SK-N-SH treated with all-trans-retinoic acid at 6 μM for 48 hours (cell line): ENCODE data around the gene LECT2.

Experiments
- ATAC-seq: fragments of 200-7000 bp; cut with Tn5 transposase; 3 replicates; pipeline ENCODE4 v1.9.1; 2020; ENCODE audit warnings: mild to moderate bottlenecking, moderate library complexity
- ARNTL ChIP-seq: fragments of 450-650 bp; formaldehyde crosslinking; IDR thresholded peaks from 2 replicates; pipeline ENCODE4 v1.5.0; 2020; ENCODE audit warnings: low read depth, mild to moderate bottlenecking, moderate library complexity, borderline replicate concordance
- BACH2 ChIP-seq: fragments of 250-450 bp; sonication (Bioruptor Pico); IDR thresholded peaks from 2 replicates; pipeline ENCODE4 v1.9.0; 2021; ENCODE audit warnings: mild to moderate bottlenecking, borderline replicate concordance
- CREB5 ChIP-seq: fragments of 250-450 bp; sonication (Bioruptor Pico); IDR thresholded peaks from 2 replicates; pipeline ENCODE4 v1.5.1; 2020; ENCODE audit warnings: low read depth, mild to moderate bottlenecking, moderate library complexity
- CSDC2 ChIP-seq: fragments of 250-450 bp; sonication (Bioruptor Pico); IDR thresholded peaks from 2 replicates; pipeline ENCODE4 v1.5.0; 2020; ENCODE audit warnings: mild to moderate bottlenecking, moderate library complexity
- CSRNP3 ChIP-seq: fragments of 250-450 bp; sonication (Bioruptor Pico); IDR thresholded peaks from 2 replicates; pipeline ENCODE4 v1.5.1; 2021; ENCODE audit warnings: mild to moderate bottlenecking, moderate library complexity
- ESRRG ChIP-seq: fragments of 250-450 bp; sonication (Bioruptor Pico); IDR thresholded peaks from 2 replicates; pipeline ENCODE4 v1.6.1; 2021; ENCODE audit warnings: mild to moderate bottlenecking
- GLIS3 ChIP-seq: fragments of 250-450 bp; sonication (Bioruptor Pico); IDR thresholded peaks from 2 replicates; pipeline ENCODE4 v1.5.0; 2020; ENCODE audit warnings: mild to moderate bottlenecking, moderate library complexity
- PATZ1 ChIP-seq: fragments of 250-450 bp; sonication (Bioruptor Pico); IDR thresholded peaks from 2 replicates; pipeline ENCODE4 v1.8.0; 2020; ENCODE audit warnings: mild to moderate bottlenecking, moderate library complexity, borderline replicate concordance
- POU6F1 ChIP-seq: fragments of 250-450 bp; sonication (Bioruptor Pico); IDR thresholded peaks from 2 replicates; pipeline ENCODE4 v1.8.0; 2021; ENCODE audit warnings: low read depth, mild to moderate bottlenecking, moderate library complexity, borderline replicate concordance
- PPARA ChIP-seq: fragments of 250-450 bp; sonication (Bioruptor Pico); IDR thresholded peaks from 2 replicates; pipeline ENCODE4 v1.5.0; 2020; ENCODE audit warnings: mild to moderate bottlenecking, borderline replicate concordance
- RARB ChIP-seq: fragments of 250-450 bp; sonication (Bioruptor Pico); IDR thresholded peaks from 2 replicates; pipeline ENCODE4 v1.8.0; 2021; ENCODE audit warnings: mild to moderate bottlenecking, moderate library complexity
- SNAI2 ChIP-seq: fragments of 250-450 bp; sonication (Bioruptor Pico); IDR thresholded peaks from 2 replicates; pipeline ENCODE4 v1.5.0; 2020; ENCODE audit warnings: mild to moderate bottlenecking, moderate library complexity
- TCF4 ChIP-seq: fragments of 250-450 bp; sonication (Bioruptor Pico); IDR thresholded peaks from 2 replicates; pipeline ENCODE4 v1.8.0; 2021; ENCODE audit warnings: mild to moderate bottlenecking, moderate library complexity, borderline replicate concordance
- TOX ChIP-seq: fragments of 250-450 bp; sonication (Bioruptor Pico); IDR thresholded peaks from 2 replicates; pipeline ENCODE4 v1.8.0; 2021; ENCODE audit warnings: mild to moderate bottlenecking, moderate library complexity, borderline replicate concordance
- TSHZ2 ChIP-seq: fragments of 250-450 bp; sonication (Bioruptor Pico); IDR thresholded peaks from 2 replicates; pipeline ENCODE4 v1.5.0; 2020; ENCODE audit warnings: mild to moderate bottlenecking, moderate library complexity
- ZC3H10 ChIP-seq: fragments of 250-450 bp; sonication (Bioruptor Pico); IDR thresholded peaks from 2 replicates; pipeline ENCODE4 v1.5.1; 2021; ENCODE audit warnings: mild to moderate bottlenecking, moderate library complexity
- ZFP3 ChIP-seq: fragments of 250-450 bp; sonication (Bioruptor Pico); IDR thresholded peaks from 2 replicates; pipeline ENCODE4 v1.5.0; 2020; ENCODE audit warnings: mild to moderate bottlenecking, moderate library complexity
- ZFP30 ChIP-seq: fragments of 450-650 bp; formaldehyde crosslinking; IDR thresholded peaks from 2 replicates; pipeline ENCODE4 v1.5.0; 2022; ENCODE audit warnings: mild to moderate bottlenecking, moderate library complexity
- ZNF565 ChIP-seq: fragments of 450-650 bp; formaldehyde crosslinking; conservative IDR thresholded peaks from 2 replicates; pipeline ENCODE4 v1.5.0; 2020; ENCODE audit warnings: low read depth, mild to moderate bottlenecking, moderate library complexity
- ZNF70 ChIP-seq: fragments of 450-650 bp; formaldehyde crosslinking; IDR thresholded peaks from 2 replicates; pipeline ENCODE4 v1.5.0; 2020; ENCODE audit warnings: mild to moderate bottlenecking, moderate library complexity
- ZNF8 ChIP-seq: fragments of 450-650 bp; formaldehyde crosslinking; IDR thresholded peaks from 2 replicates; pipeline ENCODE4 v1.5.0; 2020; ENCODE audit warnings: mild to moderate bottlenecking, moderate library complexity

LECT2 gene

GRCh38 chr5:135990528-135991255 lies 35.9 kb upstream of the LECT2 start:
- no peak for TF ChIP-seq CSDC2
- no peak for TF ChIP-seq ZNF8 (CRISPR knock-in tag)
- no peak for TF ChIP-seq TOX (CRISPR knock-in tag)
- no peak for TF ChIP-seq ZFP30 (CRISPR knock-in tag)
- TF ChIP-seq CSRNP3: no peak
- TF ChIP-seq ZFP3 (CRISPR knock-in tag): no peak
- no peak for TF ChIP-seq GLIS3 (CRISPR knock-in tag)
- no peak for TF ChIP-seq PPARA (CRISPR knock-in tag)
- no peak for TF ChIP-seq TSHZ2 (CRISPR knock-in tag)
- no peak for TF ChIP-seq ZNF70
- TF ChIP-seq ESRRG (CRISPR knock-in tag): no peak
- TF ChIP-seq POU6F1 (CRISPR knock-in tag): no peak
- TF ChIP-seq ARNTL: no peak
- no peak for TF ChIP-seq ZC3H10 (CRISPR knock-in tag)
- no peak for TF ChIP-seq ZNF565
- TF ChIP-seq TCF4 (CRISPR knock-in tag): no peak
- no peak for TF ChIP-seq SNAI2 (CRISPR knock-in tag)
- no peak for ATAC-seq

- ATAC-seq: no peak
- TF ChIP-seq SNAI2 (CRISPR knock-in tag) (no peak), BACH2 (CRISPR knock-in tag) (no peak), RARB (no peak), CREB5 (CRISPR knock-in tag) (no peak), CSRNP3 (no peak), ZNF8 (CRISPR knock-in tag) (no peak), TCF4 (CRISPR knock-in tag) (no peak), TOX (CRISPR knock-in tag) (no peak)
- TF ChIP-seq, all 23 proteins: peak for 0
Observed at GRCh38 chr5:135989686-135990085, 34.9 kb upstream of the LECT2 start.

- no peak for ATAC-seq
- TF ChIP-seq ZFP30 (CRISPR knock-in tag) (no peak), ZNF8 (CRISPR knock-in tag) (no peak), PATZ1 (CRISPR knock-in tag) (no peak), CREB5 (CRISPR knock-in tag) (no peak), ZFP3 (CRISPR knock-in tag) (no peak), ZNF70 (no peak)
- TF ChIP-seq, all 23 proteins: peak for 0
Observed at GRCh38 chr5:135988546-135988945, 33.8 kb upstream of the LECT2 start.
